SK-N-SH treated with all-trans-retinoic acid at 6 μM for 48 hours (cell line): Measurements from ENCODE around the gene IGSF11.

Experiments
- ATAC-seq: fragments of 200-7000 bp; cut with Tn5 transposase; 3 replicates; pipeline ENCODE4 v1.9.1; 2020; ENCODE audit warnings: mild to moderate bottlenecking, moderate library complexity
- ARNTL ChIP-seq: fragments of 450-650 bp; formaldehyde crosslinking; IDR thresholded peaks from 2 replicates; pipeline ENCODE4 v1.5.0; 2020; ENCODE audit warnings: low read depth, mild to moderate bottlenecking, moderate library complexity, borderline replicate concordance
- BACH2 ChIP-seq: fragments of 250-450 bp; sonication (Bioruptor Pico); IDR thresholded peaks from 2 replicates; pipeline ENCODE4 v1.9.0; 2021; ENCODE audit warnings: mild to moderate bottlenecking, borderline replicate concordance
- CREB5 ChIP-seq: fragments of 250-450 bp; sonication (Bioruptor Pico); IDR thresholded peaks from 2 replicates; pipeline ENCODE4 v1.5.1; 2020; ENCODE audit warnings: low read depth, mild to moderate bottlenecking, moderate library complexity
- CSDC2 ChIP-seq: fragments of 250-450 bp; sonication (Bioruptor Pico); IDR thresholded peaks from 2 replicates; pipeline ENCODE4 v1.5.0; 2020; ENCODE audit warnings: mild to moderate bottlenecking, moderate library complexity
- CSRNP3 ChIP-seq: fragments of 250-450 bp; sonication (Bioruptor Pico); IDR thresholded peaks from 2 replicates; pipeline ENCODE4 v1.5.1; 2021; ENCODE audit warnings: mild to moderate bottlenecking, moderate library complexity
- GLIS3 ChIP-seq: fragments of 250-450 bp; sonication (Bioruptor Pico); IDR thresholded peaks from 2 replicates; pipeline ENCODE4 v1.5.0; 2020; ENCODE audit warnings: mild to moderate bottlenecking, moderate library complexity
- ISL1 ChIP-seq: fragments of 250-450 bp; sonication (Bioruptor Pico); IDR thresholded peaks from 2 replicates; pipeline ENCODE4 v2.1.2; 2022; ENCODE audit warnings: mild to moderate bottlenecking, moderate library complexity
- POU6F1 ChIP-seq: fragments of 250-450 bp; sonication (Bioruptor Pico); IDR thresholded peaks from 2 replicates; pipeline ENCODE4 v1.8.0; 2021; ENCODE audit warnings: low read depth, mild to moderate bottlenecking, moderate library complexity, borderline replicate concordance
- PPARA ChIP-seq: fragments of 250-450 bp; sonication (Bioruptor Pico); IDR thresholded peaks from 2 replicates; pipeline ENCODE4 v1.5.0; 2020; ENCODE audit warnings: mild to moderate bottlenecking, borderline replicate concordance
- RARB ChIP-seq: fragments of 250-450 bp; sonication (Bioruptor Pico); IDR thresholded peaks from 2 replicates; pipeline ENCODE4 v1.8.0; 2021; ENCODE audit warnings: mild to moderate bottlenecking, moderate library complexity
- SNAI2 ChIP-seq: fragments of 250-450 bp; sonication (Bioruptor Pico); IDR thresholded peaks from 2 replicates; pipeline ENCODE4 v1.5.0; 2020; ENCODE audit warnings: mild to moderate bottlenecking, moderate library complexity
- TCF4 ChIP-seq: fragments of 250-450 bp; sonication (Bioruptor Pico); IDR thresholded peaks from 2 replicates; pipeline ENCODE4 v1.8.0; 2021; ENCODE audit warnings: mild to moderate bottlenecking, moderate library complexity, borderline replicate concordance
- TOX ChIP-seq: fragments of 250-450 bp; sonication (Bioruptor Pico); IDR thresholded peaks from 2 replicates; pipeline ENCODE4 v1.8.0; 2021; ENCODE audit warnings: mild to moderate bottlenecking, moderate library complexity, borderline replicate concordance
- ZC3H10 ChIP-seq: fragments of 250-450 bp; sonication (Bioruptor Pico); IDR thresholded peaks from 2 replicates; pipeline ENCODE4 v1.5.1; 2021; ENCODE audit warnings: mild to moderate bottlenecking, moderate library complexity
- ZFP3 ChIP-seq: fragments of 250-450 bp; sonication (Bioruptor Pico); IDR thresholded peaks from 2 replicates; pipeline ENCODE4 v1.5.0; 2020; ENCODE audit warnings: mild to moderate bottlenecking, moderate library complexity
- ZFP30 ChIP-seq: fragments of 450-650 bp; formaldehyde crosslinking; IDR thresholded peaks from 2 replicates; pipeline ENCODE4 v1.5.0; 2022; ENCODE audit warnings: mild to moderate bottlenecking, moderate library complexity
- ZNF565 ChIP-seq: fragments of 450-650 bp; formaldehyde crosslinking; conservative IDR thresholded peaks from 2 replicates; pipeline ENCODE4 v1.5.0; 2020; ENCODE audit warnings: low read depth, mild to moderate bottlenecking, moderate library complexity
- ZNF70 ChIP-seq: fragments of 450-650 bp; formaldehyde crosslinking; IDR thresholded peaks from 2 replicates; pipeline ENCODE4 v1.5.0; 2020; ENCODE audit warnings: mild to moderate bottlenecking, moderate library complexity
- ZNF8 ChIP-seq: fragments of 450-650 bp; formaldehyde crosslinking; IDR thresholded peaks from 2 replicates; pipeline ENCODE4 v1.5.0; 2020; ENCODE audit warnings: mild to moderate bottlenecking, moderate library complexity
- TF ChIP-seq, protein P1 (sequence below): fragments of 250-450 bp; sonication (Bioruptor Pico); IDR thresholded peaks from 2 replicates; pipeline ENCODE4 v1.8.0; 2020; ENCODE audit warnings: mild to moderate bottlenecking, moderate library complexity, borderline replicate concordance
- TF ChIP-seq, protein P2 (sequence below): fragments of 250-450 bp; sonication (Bioruptor Pico); IDR thresholded peaks from 2 replicates; pipeline ENCODE4 v1.5.0; 2020; ENCODE audit warnings: mild to moderate bottlenecking, moderate library complexity

Gene IGSF11

DNA sequence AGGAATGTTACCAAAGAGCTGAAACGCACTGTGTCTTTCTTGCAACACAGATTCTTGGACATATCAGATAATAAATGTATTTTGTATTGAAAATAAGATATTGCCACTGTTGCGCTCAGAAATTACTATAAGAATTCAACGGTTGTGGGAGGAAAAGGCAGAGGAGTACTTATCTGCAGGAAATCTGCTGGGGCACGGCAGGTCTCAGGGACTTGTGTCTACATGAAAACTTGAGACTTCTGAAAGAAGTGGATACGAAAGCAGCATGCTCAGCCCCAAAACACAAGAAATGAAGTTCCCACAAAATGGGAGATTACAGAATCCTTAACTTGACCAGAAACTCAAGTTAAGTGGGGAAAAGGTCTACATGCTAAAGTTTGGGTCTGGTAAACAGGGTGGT is 86.5 kb downstream of the IGSF11 start:
- TF ChIP-seq ZFP30 (no peak), ZNF565 (CRISPR knock-in tag) (no peak), BACH2 (CRISPR knock-in tag) (no peak)
- TF ChIP-seq, protein P1, sequence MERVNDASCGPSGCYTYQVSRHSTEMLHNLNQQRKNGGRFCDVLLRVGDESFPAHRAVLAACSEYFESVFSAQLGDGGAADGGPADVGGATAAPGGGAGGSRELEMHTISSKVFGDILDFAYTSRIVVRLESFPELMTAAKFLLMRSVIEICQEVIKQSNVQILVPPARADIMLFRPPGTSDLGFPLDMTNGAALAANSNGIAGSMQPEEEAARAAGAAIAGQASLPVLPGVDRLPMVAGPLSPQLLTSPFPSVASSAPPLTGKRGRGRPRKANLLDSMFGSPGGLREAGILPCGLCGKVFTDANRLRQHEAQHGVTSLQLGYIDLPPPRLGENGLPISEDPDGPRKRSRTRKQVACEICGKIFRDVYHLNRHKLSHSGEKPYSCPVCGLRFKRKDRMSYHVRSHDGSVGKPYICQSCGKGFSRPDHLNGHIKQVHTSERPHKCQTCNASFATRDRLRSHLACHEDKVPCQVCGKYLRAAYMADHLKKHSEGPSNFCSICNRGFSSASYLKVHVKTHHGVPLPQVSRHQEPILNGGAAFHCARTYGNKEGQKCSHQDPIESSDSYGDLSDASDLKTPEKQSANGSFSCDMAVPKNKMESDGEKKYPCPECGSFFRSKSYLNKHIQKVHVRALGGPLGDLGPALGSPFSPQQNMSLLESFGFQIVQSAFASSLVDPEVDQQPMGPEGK = no peak
- TF ChIP-seq, all 23 proteins: peak for 0
- no peak for ATAC-seq

GRCh38 chr3:118946449-118946848 is 88.2 kb downstream of the IGSF11 start:
- ATAC-seq = no peak
- TF ChIP-seq TOX (CRISPR knock-in tag) (no peak), CSRNP3 (CRISPR knock-in tag) (no peak), ZNF70 (no peak), ARNTL (CRISPR knock-in tag) (no peak), SNAI2 (CRISPR knock-in tag) (no peak), POU6F1 (CRISPR knock-in tag) (no peak), ZNF565 (CRISPR knock-in tag) (no peak), ZFP3 (CRISPR knock-in tag) (no peak)

DNA sequence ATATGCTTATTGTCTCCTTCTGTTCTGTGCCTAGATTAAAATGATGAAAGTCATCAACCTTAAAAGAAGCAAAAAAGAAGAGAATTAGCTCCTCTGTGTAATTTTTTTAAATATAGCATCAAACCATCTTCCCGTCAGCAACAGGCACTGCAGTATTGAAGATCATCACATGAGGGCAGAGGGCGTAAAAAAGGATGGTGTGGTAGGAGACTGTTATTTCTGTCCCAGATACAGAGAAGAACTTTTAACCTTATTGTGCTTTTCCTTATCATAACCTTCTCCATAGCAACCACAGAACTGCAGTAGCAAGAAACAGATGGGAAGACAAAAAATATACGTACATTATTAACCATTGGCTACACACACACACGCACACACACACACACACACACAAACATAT is 88.8 kb downstream of the IGSF11 start:
- TF ChIP-seq TOX (CRISPR knock-in tag) (no peak), ZC3H10 (no peak), RARB (no peak), PPARA (no peak), ZNF8 (CRISPR knock-in tag) (no peak), TCF4 (CRISPR knock-in tag) (no peak; the same call in 1 of the 2 replicates), ZNF70 (no peak), ARNTL (CRISPR knock-in tag) (no peak), ISL1 (CRISPR knock-in tag) (no peak), ZFP30 (no peak), CSDC2 (CRISPR knock-in tag) (no peak), POU6F1 (CRISPR knock-in tag) (no peak), ZNF565 (CRISPR knock-in tag) (no peak), CREB5 (no peak), GLIS3 (no peak), CSRNP3 (CRISPR knock-in tag) (no peak), ZFP3 (CRISPR knock-in tag) (no peak)
- TF ChIP-seq, protein P2, sequence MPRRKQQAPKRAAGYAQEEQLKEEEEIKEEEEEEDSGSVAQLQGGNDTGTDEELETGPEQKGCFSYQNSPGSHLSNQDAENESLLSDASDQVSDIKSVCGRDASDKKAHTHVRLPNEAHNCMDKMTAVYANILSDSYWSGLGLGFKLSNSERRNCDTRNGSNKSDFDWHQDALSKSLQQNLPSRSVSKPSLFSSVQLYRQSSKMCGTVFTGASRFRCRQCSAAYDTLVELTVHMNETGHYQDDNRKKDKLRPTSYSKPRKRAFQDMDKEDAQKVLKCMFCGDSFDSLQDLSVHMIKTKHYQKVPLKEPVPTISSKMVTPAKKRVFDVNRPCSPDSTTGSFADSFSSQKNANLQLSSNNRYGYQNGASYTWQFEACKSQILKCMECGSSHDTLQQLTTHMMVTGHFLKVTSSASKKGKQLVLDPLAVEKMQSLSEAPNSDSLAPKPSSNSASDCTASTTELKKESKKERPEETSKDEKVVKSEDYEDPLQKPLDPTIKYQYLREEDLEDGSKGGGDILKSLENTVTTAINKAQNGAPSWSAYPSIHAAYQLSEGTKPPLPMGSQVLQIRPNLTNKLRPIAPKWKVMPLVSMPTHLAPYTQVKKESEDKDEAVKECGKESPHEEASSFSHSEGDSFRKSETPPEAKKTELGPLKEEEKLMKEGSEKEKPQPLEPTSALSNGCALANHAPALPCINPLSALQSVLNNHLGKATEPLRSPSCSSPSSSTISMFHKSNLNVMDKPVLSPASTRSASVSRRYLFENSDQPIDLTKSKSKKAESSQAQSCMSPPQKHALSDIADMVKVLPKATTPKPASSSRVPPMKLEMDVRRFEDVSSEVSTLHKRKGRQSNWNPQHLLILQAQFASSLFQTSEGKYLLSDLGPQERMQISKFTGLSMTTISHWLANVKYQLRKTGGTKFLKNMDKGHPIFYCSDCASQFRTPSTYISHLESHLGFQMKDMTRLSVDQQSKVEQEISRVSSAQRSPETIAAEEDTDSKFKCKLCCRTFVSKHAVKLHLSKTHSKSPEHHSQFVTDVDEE (CRISPR knock-in tag) = no peak
- TF ChIP-seq, protein P1 = no peak
- ATAC-seq = no peak
